ENCODE data around the gene NHLRC3. TPM values are rescaled to one million over a fixed set of nuclear protein-coding genes. Genes with fewer than 3 reads are reported as not detected.

NHLRC3 gene
- polyA plus RNA-seq, 1 donor from 2014 or later = 66.5 TPM

- no peaks in the 10 kb centered on the region for H3K9me3 ChIP-seq (ENCODE audit: low read length)
- no peaks in the 10 kb centered on the region for H4K20me1 ChIP-seq (ENCODE audit: insufficient read depth)
- H3K9me2 ChIP-seq (ENCODE audit: insufficient read depth, low read length) = no peaks in the 10 kb centered on the region
- no peak overlapping the region for H3K9ac ChIP-seq (ENCODE audit: low read length)
- H3F3A ChIP-seq (ENCODE audit: insufficient read depth, low read length, poor library complexity, severe bottlenecking) = no peaks in the 10 kb centered on the region
- no peaks in the 10 kb centered on the region for H3K79me2 ChIP-seq (replicated peaks; ENCODE audit: insufficient read depth, low read length)
- TF ChIP-seq SMC3 (conservative IDR thresholded peaks at IDR 0.05; ENCODE audit: poor library complexity) = no peak
- TF ChIP-seq EP300 (conservative IDR thresholded peaks at IDR 0.05; ENCODE audit: poor library complexity, severe bottlenecking) = no peak
- no peak for TF ChIP-seq TAF1 (IDR thresholded peaks at IDR 0.05; ENCODE audit: low read depth)
- no peak for TF ChIP-seq CTCF (IDR thresholded peaks at IDR 0.05; ENCODE audit: poor library complexity, severe bottlenecking)
- TF ChIP-seq POLR2AphosphoS5 (IDR thresholded peaks at IDR 0.05) = no peak
- TF ChIP-seq RAD21 (conservative IDR thresholded peaks at IDR 0.05) = no peak
- TF ChIP-seq REST (IDR thresholded peaks at IDR 0.05; ENCODE audit: borderline replicate concordance) = no peak
- TF ChIP-seq EZH2 (IDR thresholded peaks at IDR 0.05; ENCODE audit: borderline replicate concordance, insufficient read depth, low read length, poor library complexity, severe bottlenecking) = no peak
- no peak for TF ChIP-seq MXI1 (conservative IDR thresholded peaks at IDR 0.05; ENCODE audit: poor library complexity, severe bottlenecking)
- no peaks in the 10 kb centered on the region for H3K27me3 ChIP-seq (ENCODE audit: insufficient read depth, low read depth, low read length)
- H2AFZ ChIP-seq (ENCODE audit: low read depth, low read length) = no peak overlapping the region
- H3K27ac ChIP-seq (ENCODE audit: low read length) = no peak overlapping the region
- peaks cover 7% of the 10 kb centered on the region for H3K36me3 ChIP-seq (ENCODE audit: insufficient read depth, low read length)
- H3K4me2 ChIP-seq (ENCODE audit: low read length) = no peak overlapping the region
- H3K4me3 ChIP-seq (ENCODE audit: low read length) = no peak overlapping the region
Observed at GRCh38 chr13:39020853-39021462, 17.3 kb upstream of the NHLRC3 start.

GRCh38 chr13:39023316-39023715 is 14.9 kb upstream of the NHLRC3 start:
- H3K9ac ChIP-seq (ENCODE audit: low read length) = no peak overlapping the region
- no peaks in the 10 kb centered on the region for H3K79me2 ChIP-seq (replicated peaks; ENCODE audit: insufficient read depth, low read length)
- TF ChIP-seq EZH2 (IDR thresholded peaks at IDR 0.05; ENCODE audit: borderline replicate concordance, insufficient read depth, low read length, poor library complexity, severe bottlenecking) (no peak), TAF1 (IDR thresholded peaks at IDR 0.05; ENCODE audit: low read depth) (no peak), RAD21 (conservative IDR thresholded peaks at IDR 0.05) (no peak), EP300 (conservative IDR thresholded peaks at IDR 0.05; ENCODE audit: poor library complexity, severe bottlenecking) (no peak), MXI1 (conservative IDR thresholded peaks at IDR 0.05; ENCODE audit: poor library complexity, severe bottlenecking) (no peak), POLR2AphosphoS5 (IDR thresholded peaks at IDR 0.05) (no peak), CTCF (IDR thresholded peaks at IDR 0.05; ENCODE audit: poor library complexity, severe bottlenecking) (no peak)
- H3K36me3 ChIP-seq (ENCODE audit: insufficient read depth, low read length) = peaks cover 11% of the 10 kb centered on the region
- H3K9me2 ChIP-seq (ENCODE audit: insufficient read depth, low read length) = no peaks in the 10 kb centered on the region
- no peak overlapping the region for H3K4me2 ChIP-seq (ENCODE audit: low read length)
- no peak overlapping the region for H2AFZ ChIP-seq (ENCODE audit: low read depth, low read length)
- H3K9me3 ChIP-seq (ENCODE audit: low read length) = no peaks in the 10 kb centered on the region
- no peak overlapping the region for H3K27ac ChIP-seq (ENCODE audit: low read length)
- no peaks in the 10 kb centered on the region for H4K20me1 ChIP-seq (ENCODE audit: insufficient read depth)
- H3F3A ChIP-seq (ENCODE audit: insufficient read depth, low read length, poor library complexity, severe bottlenecking) = no peaks in the 10 kb centered on the region
- no peak overlapping the region for H3K4me3 ChIP-seq (ENCODE audit: low read length)
- H3K27me3 ChIP-seq (ENCODE audit: insufficient read depth, low read depth, low read length) = no peaks in the 10 kb centered on the region
